ENCODE data around the gene MCF2L. TPM values are rescaled to one million over a fixed set of nuclear protein-coding genes. Genes with fewer than 3 reads are reported as not detected.

The MCF2L gene
- total and polyA plus RNA-seq, 2 experiments from 2014 or later = 4.8 to 25.6 TPM

- 0 out of 2 replicates have a peak, but pooled peaks cover 8% of the 10 kb centered on the region for H3F3A ChIP-seq (replicated peaks; ENCODE audit: low read depth)
- H3K4me3 ChIP-seq = no peak overlapping the region
- Mint-ChIP-seq H3K27ac (no peak overlapping the region), H3K9me3 (no peaks in the 10 kb centered on the region), H3K36me3 (ENCODE audit: low read depth) (no peaks in the 10 kb centered on the region), H3K27me3 (ENCODE audit: insufficient read depth, low read depth, poor library complexity) (peaks cover 27% of the 10 kb centered on the region), H3K4me3 (no peak overlapping the region), H3K4me1 (peaks cover 9% of the 10 kb centered on the region)
- H3K9me2 ChIP-seq (ENCODE audit: insufficient read depth) = no peaks in the 10 kb centered on the region
- H3K27me3 ChIP-seq (ENCODE audit: insufficient read depth) = 0 out of 2 replicates have a peak, but pooled peaks cover 2% of the 10 kb centered on the region
- no peak overlapping the region for H3K4me2 ChIP-seq
- H4K20me1 ChIP-seq (replicated peaks; ENCODE audit: insufficient read depth) = peaks cover 6% of the 10 kb centered on the region; the same call in 1 of the 2 replicates
- TF ChIP-seq ETS1 (IDR thresholded peaks at IDR 0.05) (no peak), REST (IDR thresholded peaks at IDR 0.05; ENCODE audit: unreplicated experiment) (no peak), ZNF114 (CRISPR knock-in tag; IDR thresholded peaks at IDR 0.05) (no peak), STAT1 (IDR thresholded peaks at IDR 0.05; ENCODE audit: unreplicated experiment) (no peak), EZH2phosphoT487 (IDR thresholded peaks at IDR 0.05; ENCODE audit: unreplicated experiment) (no peak), POLR2AphosphoS5 (IDR thresholded peaks at IDR 0.05; ENCODE audit: low read depth) (no peak), EZH2 (IDR thresholded peaks at IDR 0.05; ENCODE audit: low read depth, unreplicated experiment) (no peak), CTCF (conservative IDR thresholded peaks at IDR 0.05; ENCODE audit: low read depth in 2 of 2) (no peak), JUNB (IDR thresholded peaks at IDR 0.05; ENCODE audit: unreplicated experiment) (no peak), NANOG (IDR thresholded peaks at IDR 0.05; ENCODE audit: borderline replicate concordance) (no peak), ZNF462 (CRISPR knock-in tag; IDR thresholded peaks at IDR 0.05) (no peak), CREB1 (CRISPR knock-in tag; IDR thresholded peaks at IDR 0.05; ENCODE audit: low read depth) (no peak), ZNF331 (CRISPR knock-in tag; IDR thresholded peaks at IDR 0.05; ENCODE audit: low read depth) (no peak)
- no peaks in the 10 kb centered on the region for H3K79me2 ChIP-seq (replicated peaks; ENCODE audit: insufficient read depth)
- DNase-seq (ENCODE audit: low spot score) (no peak), ATAC-seq (no peak)
- no peaks in the 10 kb centered on the region for H3K36me3 ChIP-seq (ENCODE audit: insufficient read depth)
- H2AFZ ChIP-seq = no peak overlapping the region
- H3K4me1 ChIP-seq (ENCODE audit: insufficient read depth) = peaks cover 7% of the 10 kb centered on the region
- no peak overlapping the region for H3K27ac ChIP-seq (ENCODE audit: low read depth)
Measured at GRCh38 chr13:112964971-112965492, 4.0 kb upstream of the MCF2L start.
